NCI-H2196 treated with DMSO at 0.1 percent for 48 hours (cell line): ENCODE data around the gene PLEKHD1.
"Not testable (repeated sequence)": the region's sequence is repeated elsewhere in the genome, so short reads cannot be mapped to it uniquely, and the experiment has no call there.

Experiments
- DNase-seq: peaks from one replicate; lab custom pipeline; 2025; ENCODE audit not compliant: unreplicated experiment; lab: John Stamatoyannopoulos, UW

PLEKHD1 gene

GRCh38 chr14:69481815-69482568 lies 2.5 kb upstream of the PLEKHD1 start:
- no peak for DNase-seq

DNA sequence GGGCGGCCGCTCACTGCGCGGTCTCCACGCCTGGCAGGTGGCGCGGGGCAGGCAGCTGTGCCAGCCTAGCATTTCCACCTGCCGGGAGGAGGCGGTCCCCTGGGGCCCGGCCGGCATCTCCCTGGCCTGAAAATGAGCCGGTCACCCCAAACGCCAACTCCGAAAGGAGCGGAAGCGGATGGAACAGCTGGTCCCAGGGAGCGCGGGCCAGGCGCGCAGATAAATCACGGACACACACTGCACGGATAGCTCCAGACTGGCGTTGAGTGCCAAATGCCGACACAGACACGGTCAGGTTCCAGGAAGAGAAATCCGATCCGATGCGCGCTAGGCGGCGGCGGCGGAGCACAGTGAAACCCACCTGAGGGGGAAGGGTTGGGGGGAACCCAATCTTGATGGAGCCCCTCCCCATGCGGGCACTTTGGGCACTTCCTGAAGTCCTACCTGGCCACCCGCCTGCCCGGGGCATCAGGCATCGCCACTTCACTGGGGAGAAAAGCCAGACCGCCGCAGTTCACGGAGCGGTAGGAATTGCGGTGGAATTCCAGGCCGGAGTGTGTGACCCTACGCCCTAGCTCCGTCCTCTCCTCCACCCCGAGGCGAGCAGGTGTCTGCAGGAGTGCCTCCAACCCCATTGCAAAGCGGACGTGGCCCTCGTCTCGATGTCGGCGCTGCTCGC lies 624 bp upstream of the PLEKHD1 start:
- peak; percentile 26 for DNase-seq

DNA sequence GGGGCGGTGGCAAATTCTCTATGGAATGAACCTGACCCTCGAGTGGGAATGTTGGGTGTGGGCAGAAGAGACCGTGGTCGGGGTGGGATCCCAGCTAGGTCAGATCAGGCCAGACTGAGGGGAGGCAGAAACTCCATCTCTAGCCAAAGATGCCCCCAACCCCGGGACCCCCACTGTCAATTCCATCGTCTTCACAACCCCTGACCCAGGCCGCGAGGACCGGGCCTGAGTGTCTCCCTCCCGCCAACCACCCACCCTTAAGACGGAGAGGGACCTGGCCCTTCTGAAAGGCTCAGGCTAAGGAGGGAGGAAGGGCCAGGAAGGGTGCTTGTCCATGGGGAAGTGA lies 760 bp downstream of the PLEKHD1 start:
- DNase-seq = no peak

DNA sequence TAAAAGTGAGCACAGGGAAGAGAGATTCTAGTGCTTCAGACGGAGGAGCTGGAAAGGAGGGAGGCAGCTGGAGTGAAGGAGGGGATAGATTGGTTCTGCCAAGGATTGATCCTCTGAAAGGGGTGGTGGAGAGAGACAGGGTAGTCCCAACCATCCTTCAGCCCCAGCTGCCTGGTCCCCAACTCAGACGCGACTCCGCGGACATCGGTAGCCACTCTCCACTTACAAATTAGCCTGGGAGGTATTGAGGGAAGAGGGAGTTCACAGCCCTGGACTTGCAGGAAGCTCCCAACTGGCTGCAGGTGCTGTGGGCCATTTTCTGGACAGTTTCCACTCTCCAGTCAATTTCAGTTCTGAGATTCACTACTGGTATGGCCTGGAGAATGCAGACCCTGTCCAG lies 1.2 kb downstream of the PLEKHD1 start:
- no peak for DNase-seq

- DNase-seq = no peak
These were observed 2.7 kb downstream of the PLEKHD1 start for GRCh38 chr14:69487226-69487625.

- no peak for DNase-seq
These were observed 3.2 kb downstream of the PLEKHD1 start for GRCh38 chr14:69487771-69488170.

GRCh38 chr14:69489495-69489894 lies 5.0 kb downstream of the PLEKHD1 start:
- DNase-seq = no peak

GRCh38 chr14:69490219-69490918 lies 5.8 kb downstream of the PLEKHD1 start:
- DNase-seq = no peak

DNA sequence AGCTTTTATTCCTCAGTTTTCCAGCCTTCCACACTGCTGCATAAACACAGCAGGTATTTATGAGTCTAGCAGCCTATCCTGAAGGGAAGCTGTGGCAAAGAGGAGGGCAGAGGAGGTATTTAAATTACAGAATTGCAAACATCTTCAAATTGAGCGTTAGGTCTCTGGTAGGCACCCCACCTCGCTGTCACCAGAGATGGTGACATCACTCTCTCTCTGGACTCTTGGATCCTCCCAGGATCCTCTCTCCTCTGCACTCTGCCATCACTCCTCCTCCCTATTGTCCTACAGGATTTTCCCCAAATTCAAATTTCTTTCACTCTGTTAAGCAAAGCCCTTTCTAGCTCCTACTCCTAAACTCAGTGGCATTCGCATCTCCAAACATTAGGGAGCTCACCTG lies 6.7 kb downstream of the PLEKHD1 start:
- DNase-seq = no peak

DNA sequence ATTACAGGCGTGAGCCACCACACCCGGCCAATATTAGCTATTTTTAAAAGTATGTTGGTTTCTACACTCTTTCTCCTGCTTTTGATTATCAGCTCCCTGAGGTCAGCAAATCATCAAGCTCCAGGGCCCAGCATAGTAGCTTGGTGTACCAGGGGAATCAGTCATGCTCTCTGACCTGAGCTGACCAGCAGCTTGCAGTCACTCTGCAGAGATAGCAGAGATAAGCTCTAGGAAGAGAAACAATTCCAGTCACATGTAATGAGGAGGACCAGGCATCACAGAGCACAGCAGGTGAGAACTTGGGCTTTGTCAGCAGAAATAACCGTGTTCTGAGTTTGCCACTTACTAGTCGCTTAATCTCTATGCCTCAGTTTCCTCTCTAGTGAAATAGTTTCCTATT lies 8.5 kb downstream of the PLEKHD1 start:
- DNase-seq = no peak

DNA sequence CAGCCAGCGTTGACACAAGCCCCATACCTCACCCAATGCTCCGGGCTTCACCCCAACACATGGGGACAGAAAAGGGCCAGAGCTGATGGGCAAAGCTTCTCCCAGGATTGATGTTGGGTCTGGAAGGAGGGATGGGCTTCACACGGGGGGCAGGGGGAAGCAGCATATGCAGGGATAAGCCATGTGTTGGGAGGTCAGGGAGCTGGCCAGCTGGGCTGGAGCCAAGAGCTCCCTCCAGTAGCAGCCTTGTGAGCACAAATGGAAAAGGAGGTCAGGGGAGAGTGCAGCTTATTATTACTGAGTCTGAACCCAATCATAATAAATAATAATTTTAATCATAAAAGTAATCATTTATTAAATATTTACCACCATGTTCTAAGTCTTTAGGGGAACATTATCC lies 9.3 kb downstream of the PLEKHD1 start:
- no peak for DNase-seq

DNA sequence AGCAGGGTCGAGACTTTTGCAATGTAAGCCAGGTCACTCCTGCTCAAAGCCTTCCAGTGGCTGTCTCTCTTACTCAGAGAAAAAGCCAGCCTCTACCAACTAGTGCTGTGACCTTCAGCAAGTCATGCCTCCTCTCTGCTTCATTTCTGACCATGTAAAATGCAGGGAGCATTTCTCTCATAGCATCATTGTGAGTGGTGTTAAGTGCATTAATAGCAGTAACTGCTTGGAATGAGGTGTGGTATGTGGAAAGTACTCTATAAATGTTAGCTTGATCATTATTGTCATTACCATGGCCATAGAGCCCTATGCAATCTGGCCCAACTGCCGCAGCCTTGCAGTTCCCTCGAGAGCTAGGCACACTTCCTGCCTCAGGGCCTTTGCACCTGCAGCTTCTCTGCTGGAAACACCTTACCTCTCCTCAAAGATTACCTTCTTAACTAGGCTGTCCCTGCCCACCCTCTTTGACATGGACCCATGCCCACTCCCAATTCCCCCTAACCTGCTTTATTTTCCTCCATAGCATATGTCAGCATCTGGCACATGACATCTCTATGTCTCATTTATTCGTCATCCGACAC lies 10.9 kb downstream of the PLEKHD1 start:
- DNase-seq = no peak

- DNase-seq = not testable (repeated sequence)
These were observed 13.3 kb downstream of the PLEKHD1 start for GRCh38 chr14:69497866-69498265.

- DNase-seq = not testable (repeated sequence)
These were observed 13.8 kb downstream of the PLEKHD1 start for GRCh38 chr14:69498286-69498685.

DNA sequence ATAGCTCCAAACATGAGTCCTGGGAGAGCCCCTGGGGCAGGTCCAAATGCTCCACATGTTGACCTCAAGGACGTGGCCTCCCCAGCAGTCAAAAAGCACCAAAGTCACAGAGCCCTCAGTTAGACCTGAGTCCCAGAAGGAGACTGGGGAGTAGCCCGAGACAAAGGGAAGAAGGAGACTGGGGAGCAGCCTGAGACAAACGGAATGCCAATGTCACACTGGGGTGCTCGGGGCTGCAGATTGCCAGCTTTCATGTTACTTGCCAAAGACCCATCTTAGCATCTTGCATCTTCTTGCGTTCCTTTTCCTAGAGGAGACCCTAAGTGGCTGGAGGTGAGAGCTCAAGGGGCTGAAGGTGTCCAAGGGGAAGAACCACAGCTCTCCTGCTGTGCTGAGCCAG lies 14.9 kb downstream of the PLEKHD1 start:
- DNase-seq = no peak

GRCh38 chr14:69500096-69500495 lies 15.6 kb downstream of the PLEKHD1 start:
- no peak for DNase-seq

DNA sequence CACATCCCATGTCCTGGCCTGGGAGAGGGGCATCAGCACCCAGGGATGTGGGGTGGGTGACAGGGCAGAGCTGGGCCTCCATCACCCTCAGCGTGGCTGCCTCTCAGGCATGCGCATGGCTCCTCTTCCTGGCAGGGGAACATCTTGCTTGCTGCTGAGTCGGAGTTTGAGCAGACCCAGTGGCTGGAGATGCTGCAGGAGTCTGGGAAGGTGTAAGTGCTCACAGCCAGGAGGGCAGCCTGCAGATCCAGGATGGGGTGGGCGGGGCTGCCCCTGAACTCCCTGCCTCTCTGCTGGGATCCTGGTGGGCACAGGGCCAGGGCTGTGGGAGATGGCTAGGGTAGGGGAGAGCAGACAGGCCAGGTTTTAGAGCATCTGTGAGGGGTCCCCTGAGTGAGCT lies 16.2 kb downstream of the PLEKHD1 start:
- DNase-seq = no peak

DNA sequence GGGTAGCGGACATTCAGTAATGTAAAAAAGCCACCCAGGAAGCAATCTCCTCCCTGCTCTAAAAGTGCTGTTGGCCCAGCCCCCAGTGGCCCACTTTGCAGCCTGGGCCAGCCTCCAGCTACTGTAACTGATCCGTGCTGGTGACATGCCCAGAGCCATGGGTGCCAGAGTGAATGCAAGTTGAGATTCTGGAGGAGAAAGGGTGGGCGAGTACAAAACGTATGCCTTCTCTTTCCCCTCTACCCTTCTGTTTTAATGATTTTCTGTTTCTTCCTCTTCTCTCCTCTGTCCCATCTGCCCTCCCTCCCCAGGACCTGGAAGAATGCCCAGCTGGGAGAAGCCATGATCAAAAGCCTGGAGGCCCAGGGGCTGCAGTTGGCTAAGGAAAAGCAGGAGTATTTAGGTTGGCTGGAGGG lies 16.9 kb downstream of the PLEKHD1 start:
- DNase-seq = peak; percentile 81

- no peak for DNase-seq
These were observed 20.2 kb downstream of the PLEKHD1 start for GRCh38 chr14:69504775-69505174.

- DNase-seq = no peak
These were observed 21.1 kb downstream of the PLEKHD1 start for GRCh38 chr14:69505338-69506240.

DNA sequence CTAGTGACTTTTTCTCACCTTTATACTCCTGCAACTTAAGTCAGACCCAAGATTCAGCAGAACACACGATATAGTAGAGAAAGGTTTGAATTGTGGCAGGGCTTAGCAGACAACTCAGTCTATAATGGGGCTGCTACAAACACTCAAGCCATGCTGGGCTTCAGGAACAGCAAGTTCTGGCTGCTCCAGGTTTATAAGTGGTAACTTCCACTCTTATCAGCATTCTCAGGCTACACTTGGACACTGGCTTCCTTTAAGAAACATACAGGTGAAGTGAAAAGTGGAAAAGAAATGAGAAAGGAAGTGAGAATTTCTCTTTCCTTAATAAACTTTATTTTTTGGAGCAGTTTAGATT lies 21.7 kb downstream of the PLEKHD1 start:
- DNase-seq = no peak
